PFSK-1 (cell line): ENCODE measurements around the gene NXF3. TPM values are rescaled to one million over a fixed set of nuclear protein-coding genes. Genes with fewer than 3 reads are reported as not detected.

Source experiments
- FOXP2 ChIP-seq: optimal IDR thresholded peaks from 2 replicates; pipeline ENCODE3; 2011; ENCODE audit warnings: borderline replicate concordance, control low read depth, inconsistent platforms; ENCODE audit not compliant: insufficient read depth; ENCODE audit errors: extremely low read length, extremely low read depth
- POLR2AphosphoS5 ChIP-seq: IDR thresholded peaks from 2 replicates; pipeline ENCODE4 v1.6.1; 2012; ENCODE audit warnings: low read depth, mild to moderate bottlenecking, control low read depth, low read length, moderate library complexity
- REST ChIP-seq, 2 experiments: IDR thresholded peaks; 2 replicates each; pipeline versions ENCODE4 v1.6.1 to v1.8.0; 2011 to 2012; ENCODE audit warnings: low read depth in 2 of 2, low read length in 2 of 2, control low read depth in 1 of 2, inconsistent platforms in 1 of 2, mild to moderate bottlenecking in 1 of 2, moderate library complexity in 1 of 2; ENCODE audit not compliant: insufficient read depth in 1 of 2
- SIN3A ChIP-seq: IDR thresholded peaks from 2 replicates; pipeline ENCODE4 v1.6.1; 2012; ENCODE audit warnings: mild to moderate bottlenecking, low read length, moderate library complexity, borderline replicate concordance; ENCODE audit not compliant: insufficient read depth
- TAF1 ChIP-seq: IDR thresholded peaks from 2 replicates; pipeline ENCODE4 v1.6.1; 2012; ENCODE audit warnings: low read length, control low read depth, borderline replicate concordance; ENCODE audit not compliant: insufficient read depth
- polyA plus RNA-seq: library from polyadenylated mRNA; unstranded; fragments of >200 nt; gene quantifications from one replicate; pipeline ENCODE4 v1.2.1, GENCODE V29; 2012; ENCODE audit warnings: low read depth, missing spikeins; ENCODE audit not compliant: insufficient read length

Gene NXF3
- polyA plus RNA-seq: 0.34 TPM

GRCh38 chrX:103092942-103093341 lies at the start of gene NXF3:
TSS of gene NXF3 (minus strand) at chrX:103093143. CDS start at chrX:103093023, 120 bp downstream.
- TF ChIP-seq FOXP2 (no peak), SIN3A (no peak), POLR2AphosphoS5 (no peak)

- TF ChIP-seq POLR2AphosphoS5 (no peak), SIN3A (no peak), REST (IDR thresholded peaks at IDR 0.05; ENCODE audit: insufficient read depth in 1 of 2, low read depth in 2 of 2, low read length in 2 of 2) (no peak), TAF1 (no peak), FOXP2 (no peak)
Measured at GRCh38 chrX:103124284-103124683, 31.3 kb upstream of the NXF3 start.

GRCh38 chrX:103120748-103121147 lies 27.8 kb upstream of the NXF3 start:
- no peak for TF ChIP-seq SIN3A
- no peak for TF ChIP-seq REST (IDR thresholded peaks at IDR 0.05; ENCODE audit: insufficient read depth in 1 of 2, low read depth in 2 of 2, low read length in 2 of 2)
- TF ChIP-seq FOXP2: no peak
- TF ChIP-seq TAF1: no peak
- TF ChIP-seq POLR2AphosphoS5: no peak

GRCh38 chrX:103107836-103108235 lies 14.9 kb upstream of the NXF3 start:
- TF ChIP-seq SIN3A: no peak
- TF ChIP-seq TAF1: no peak
- no peak for TF ChIP-seq FOXP2
- no peak for TF ChIP-seq POLR2AphosphoS5
- TF ChIP-seq REST (IDR thresholded peaks at IDR 0.05; ENCODE audit: insufficient read depth in 1 of 2, low read depth in 2 of 2, low read length in 2 of 2): no peak

- TF ChIP-seq REST (IDR thresholded peaks at IDR 0.05; ENCODE audit: insufficient read depth in 1 of 2, low read depth in 2 of 2, low read length in 2 of 2): no peak
- TF ChIP-seq FOXP2: no peak
- TF ChIP-seq POLR2AphosphoS5: no peak
- no peak for TF ChIP-seq TAF1
- TF ChIP-seq SIN3A: no peak
Measured at GRCh38 chrX:103101299-103102042, 8.5 kb upstream of the NXF3 start.
